NT2/D1 (cell line): Measurements from ENCODE around the gene CUTC.

Experiments
- SUZ12 ChIP-seq: IDR thresholded peaks from 2 replicates; pipeline ENCODE4 v1.6.1; 2011; ENCODE audit not compliant: insufficient read length, insufficient read depth; ENCODE audit errors: extremely low read depth
- YY1 ChIP-seq: IDR thresholded peaks from 2 replicates; pipeline ENCODE4 v1.6.1; 2011; ENCODE audit not compliant: insufficient read length, insufficient read depth
- ZNF274 ChIP-seq: IDR thresholded peaks from 2 replicates; pipeline ENCODE4 v1.6.1; 2011; ENCODE audit warnings: mild to moderate bottlenecking, low read depth, low read length

GRCh38 chr10:99767901-99768300 lies 35.9 kb downstream of the CUTC start:
- TF ChIP-seq YY1 (no peak), ZNF274 (no peak), SUZ12 (no peak)
